ENCODE measurements around the gene CELA3B.
"Not testable (repeated sequence)": the region's sequence is repeated elsewhere in the genome, so short reads cannot be mapped to it uniquely, and the experiment has no call there.

CELA3B gene

DNA sequence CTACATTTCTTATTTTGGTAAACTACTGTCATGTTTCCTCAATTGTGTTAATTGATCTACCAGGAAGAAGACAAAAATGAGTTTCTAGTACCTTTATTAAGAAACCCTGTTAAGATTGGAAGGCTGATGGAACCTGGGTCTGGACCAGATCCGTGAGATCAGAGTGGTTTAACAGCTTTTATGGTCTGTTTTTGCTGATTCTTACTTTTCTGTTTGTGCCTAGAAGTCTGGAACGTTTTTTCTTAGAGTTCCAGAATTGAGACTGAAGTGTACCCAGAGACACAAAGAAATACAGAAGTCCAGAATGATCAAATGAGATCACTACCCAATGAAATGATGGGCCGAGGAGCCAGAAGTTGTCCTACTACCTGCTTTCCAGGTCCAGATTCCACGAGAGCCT, 53.2 kb downstream of the CELA3B start:
- Histone ChIP-seq H3K27me3 (replicated peaks) (no peaks in the 10 kb centered on the region), H3K27ac (no peak overlapping the region), H3K36me3 (replicated peaks) (no peaks in the 10 kb centered on the region), H3K4me3 (ENCODE audit: low read depth, low read length) (no peak overlapping the region)
- in situ Hi-C loops (cut with HindIII; ENCODE audit: low pct_ligation_motif_present, low sequenced_read_pairs): no loop called here
- DNase-seq: no peak
- TF ChIP-seq, protein P1, sequence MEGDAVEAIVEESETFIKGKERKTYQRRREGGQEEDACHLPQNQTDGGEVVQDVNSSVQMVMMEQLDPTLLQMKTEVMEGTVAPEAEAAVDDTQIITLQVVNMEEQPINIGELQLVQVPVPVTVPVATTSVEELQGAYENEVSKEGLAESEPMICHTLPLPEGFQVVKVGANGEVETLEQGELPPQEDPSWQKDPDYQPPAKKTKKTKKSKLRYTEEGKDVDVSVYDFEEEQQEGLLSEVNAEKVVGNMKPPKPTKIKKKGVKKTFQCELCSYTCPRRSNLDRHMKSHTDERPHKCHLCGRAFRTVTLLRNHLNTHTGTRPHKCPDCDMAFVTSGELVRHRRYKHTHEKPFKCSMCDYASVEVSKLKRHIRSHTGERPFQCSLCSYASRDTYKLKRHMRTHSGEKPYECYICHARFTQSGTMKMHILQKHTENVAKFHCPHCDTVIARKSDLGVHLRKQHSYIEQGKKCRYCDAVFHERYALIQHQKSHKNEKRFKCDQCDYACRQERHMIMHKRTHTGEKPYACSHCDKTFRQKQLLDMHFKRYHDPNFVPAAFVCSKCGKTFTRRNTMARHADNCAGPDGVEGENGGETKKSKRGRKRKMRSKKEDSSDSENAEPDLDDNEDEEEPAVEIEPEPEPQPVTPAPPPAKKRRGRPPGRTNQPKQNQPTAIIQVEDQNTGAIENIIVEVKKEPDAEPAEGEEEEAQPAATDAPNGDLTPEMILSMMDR (IDR thresholded peaks at IDR 0.05; ENCODE audit: low read depth, low read length, missing control alignments): no peak

DNA sequence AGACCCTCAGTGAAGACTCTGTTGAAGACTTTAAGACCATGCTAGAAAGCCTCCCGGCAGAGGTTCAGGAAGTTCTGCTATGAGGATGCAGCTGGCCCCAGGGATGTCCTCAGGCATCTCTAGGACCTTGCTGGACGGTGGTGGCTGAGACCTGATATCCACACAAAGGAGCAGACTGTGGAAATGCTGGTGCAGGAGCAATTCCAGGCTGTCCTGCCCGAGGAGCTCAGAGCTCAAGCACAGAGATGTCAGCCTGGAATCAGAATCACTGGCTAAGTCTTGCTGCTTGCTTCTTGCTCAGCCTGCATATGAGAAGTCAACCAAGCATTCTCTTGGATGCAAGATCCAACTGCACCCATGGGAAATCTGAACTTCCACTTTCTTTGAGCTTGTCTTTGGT, 53.7 kb downstream of the CELA3B start:
- Histone ChIP-seq H3K27me3 (replicated peaks) (no peaks in the 10 kb centered on the region), H3K36me3 (replicated peaks) (no peaks in the 10 kb centered on the region), H3K27ac (no peak overlapping the region), H3K4me3 (ENCODE audit: low read depth, low read length) (no peak overlapping the region)
- no peak for DNase-seq
- TF ChIP-seq, protein P1 (IDR thresholded peaks at IDR 0.05; ENCODE audit: low read depth, low read length, missing control alignments): no peak
- in situ Hi-C loops (cut with HindIII; ENCODE audit: low pct_ligation_motif_present, low sequenced_read_pairs): no loop called here

DNA sequence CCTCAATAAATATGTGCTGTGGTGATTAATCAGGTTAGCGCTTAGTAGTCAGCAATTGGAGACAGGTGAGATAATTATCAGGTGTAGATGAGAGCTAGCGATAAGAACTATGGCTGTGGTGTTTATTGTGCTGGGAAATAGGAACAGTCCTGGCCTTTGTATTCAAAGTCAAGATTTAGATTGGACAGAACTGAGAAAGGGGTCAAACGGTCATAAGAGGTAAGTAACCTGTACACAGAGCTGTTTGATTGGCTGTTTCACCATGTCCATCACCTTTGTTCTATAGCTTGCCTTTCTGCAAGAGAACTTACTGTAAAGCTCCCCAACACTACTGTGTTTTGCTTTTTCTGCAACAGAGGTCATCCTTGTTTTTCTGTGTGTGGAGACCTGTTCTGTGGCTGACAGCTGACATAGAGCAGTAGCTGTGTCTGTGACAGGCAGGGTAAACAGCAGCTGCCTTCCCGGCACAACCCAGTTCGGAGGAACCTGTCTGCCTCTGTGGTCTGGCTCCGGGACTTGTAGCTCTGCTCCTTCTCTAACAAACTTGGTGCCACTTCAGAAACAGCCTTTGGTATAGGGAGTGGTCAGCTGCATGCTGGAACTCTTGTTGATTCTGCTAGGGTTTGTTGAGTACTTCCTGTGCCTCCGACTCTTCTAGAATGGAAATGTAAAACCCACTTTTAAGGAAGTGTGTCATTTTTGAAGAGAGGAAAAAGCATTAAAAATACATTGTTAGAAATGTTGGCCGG, 54.6 kb downstream of the CELA3B start:
- no peak for DNase-seq
- TF ChIP-seq, protein P1 (IDR thresholded peaks at IDR 0.05; ENCODE audit: low read depth, low read length, missing control alignments): no peak
- H3K36me3 ChIP-seq (replicated peaks): no peaks in the 10 kb centered on the region
- H3K4me3 ChIP-seq (ENCODE audit: low read depth, low read length): no peak overlapping the region
- in situ Hi-C loops (cut with HindIII; ENCODE audit: low pct_ligation_motif_present, low sequenced_read_pairs): no loop called here
- H3K27me3 ChIP-seq (replicated peaks): no peaks in the 10 kb centered on the region
- H3K27ac ChIP-seq: no peak overlapping the region

DNA sequence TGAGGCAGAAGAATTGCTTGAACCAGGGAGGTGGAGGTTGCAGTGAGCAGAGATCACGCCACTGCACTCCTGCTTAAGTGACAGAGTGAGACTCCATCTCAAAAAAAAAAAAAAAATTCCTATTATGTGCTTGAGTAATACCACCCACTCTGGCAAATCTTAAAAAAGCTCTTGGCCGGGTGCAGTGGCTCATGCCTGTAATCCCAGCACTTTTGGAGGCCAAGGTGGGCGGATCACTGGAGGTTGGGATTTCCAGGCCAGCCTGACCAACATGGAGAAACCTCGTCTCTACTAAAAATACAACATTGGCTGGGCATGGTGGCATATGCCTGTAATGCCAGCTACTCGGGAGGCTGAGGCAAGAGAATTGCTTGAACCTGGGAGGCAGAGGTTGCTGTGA, 58.0 kb downstream of the CELA3B start:
- DNase-seq; H3K27me3 ChIP-seq (replicated peaks); H3K27ac ChIP-seq; in situ Hi-C loops (cut with HindIII; ENCODE audit: low pct_ligation_motif_present, low sequenced_read_pairs); H3K36me3 ChIP-seq (replicated peaks); H3K4me3 ChIP-seq (ENCODE audit: low read depth, low read length): not testable (repeated sequence)

DNA sequence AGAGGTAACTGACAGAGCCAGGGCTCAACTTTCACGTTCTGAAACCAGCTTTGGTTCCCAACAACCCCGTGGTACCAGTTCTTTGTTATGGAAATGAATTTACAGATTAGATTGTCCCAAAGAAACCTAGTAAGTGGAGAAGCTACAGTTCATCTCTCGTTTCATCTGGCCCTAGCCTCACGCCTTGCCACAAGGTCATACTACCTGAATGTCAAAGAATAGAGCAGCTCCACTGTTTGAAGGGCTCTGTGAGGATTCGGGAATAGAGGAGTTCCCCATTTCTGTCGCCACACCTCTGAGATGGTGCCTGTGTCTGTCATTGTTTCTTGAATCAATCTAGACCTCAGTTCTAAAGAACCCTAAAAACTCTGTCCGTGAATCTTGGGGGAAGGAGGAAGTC, 60.7 kb downstream of the CELA3B start:
- TF ChIP-seq, protein P1 (IDR thresholded peaks at IDR 0.05; ENCODE audit: low read depth, low read length, missing control alignments): no peak
- no peak for DNase-seq
- no peaks in the 10 kb centered on the region for H3K27me3 ChIP-seq (replicated peaks)
- no peak overlapping the region for H3K27ac ChIP-seq
- no peak overlapping the region for H3K4me3 ChIP-seq (ENCODE audit: low read depth, low read length)
- in situ Hi-C loops (cut with HindIII; ENCODE audit: low pct_ligation_motif_present, low sequenced_read_pairs): no loop called here
- no peaks in the 10 kb centered on the region for H3K36me3 ChIP-seq (replicated peaks)

DNA sequence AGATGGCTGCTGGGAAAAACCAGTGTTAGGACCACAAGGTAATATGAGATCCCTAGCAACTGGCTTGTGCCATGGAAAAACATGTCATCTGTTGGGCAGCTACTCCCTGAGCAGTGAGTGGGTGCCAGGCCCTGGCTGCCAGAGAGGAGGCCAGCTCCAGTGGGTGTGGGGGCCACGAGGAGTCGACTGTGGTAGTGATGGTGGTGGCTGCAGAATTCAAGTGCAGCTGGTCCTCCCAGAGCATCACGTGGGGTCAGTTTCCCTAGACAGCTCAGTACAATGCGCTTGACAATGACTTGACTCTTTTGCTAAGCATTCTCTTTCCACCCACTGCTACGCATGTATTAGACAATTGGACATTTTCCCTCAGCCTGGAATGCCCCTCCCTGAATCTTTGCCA, 61.2 kb downstream of the CELA3B start:
- in situ Hi-C loops (cut with HindIII; ENCODE audit: low pct_ligation_motif_present, low sequenced_read_pairs): no loop called here
- no peaks in the 10 kb centered on the region for H3K36me3 ChIP-seq (replicated peaks)
- no peak overlapping the region for H3K4me3 ChIP-seq (ENCODE audit: low read depth, low read length)
- DNase-seq: no peak
- TF ChIP-seq, protein P1 (IDR thresholded peaks at IDR 0.05; ENCODE audit: low read depth, low read length, missing control alignments): no peak
- no peaks in the 10 kb centered on the region for H3K27me3 ChIP-seq (replicated peaks)
- H3K27ac ChIP-seq: no peak overlapping the region

All from brain microvascular endothelial cell (primary cell).